Measurements from ENCODE around the gene FGD4. TPM values are rescaled to one million over a fixed set of nuclear protein-coding genes. Genes with fewer than 3 reads are reported as not detected.
A peak's percentile ranks its signal among the peaks of the same experiment; 100 is the strongest.

The FGD4 gene
- total and polyA plus RNA-seq, 2 donors (not counting 3 experiments of a cell fraction or from before 2014, with no cell fraction given): 6.6 to 44.7 TPM

DNA sequence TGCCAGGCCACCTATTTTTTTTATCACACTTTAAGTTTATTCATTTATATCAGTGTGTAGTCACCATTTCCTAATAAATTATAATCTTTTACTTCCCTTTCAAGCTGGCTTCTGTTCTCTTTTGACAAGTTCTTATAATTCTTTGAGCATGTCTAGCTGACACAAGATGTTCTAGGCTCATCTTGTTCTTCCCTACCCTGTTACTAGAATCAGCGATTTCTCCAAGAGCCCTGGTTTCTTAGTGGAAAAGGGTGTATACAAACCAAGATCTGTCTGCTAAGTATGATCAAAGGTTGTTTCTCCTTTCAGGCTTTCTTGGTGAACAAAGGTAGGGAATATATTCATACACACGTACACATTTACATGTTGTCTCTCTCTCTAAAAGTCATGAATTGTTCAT, 51.0 kb downstream of the FGD4 start:
- H2AFZ ChIP-seq (ENCODE audit: low read depth, low read length): no peak overlapping the region
- no TSS peak for BruUV-seq (replicated peaks)
- DNase-seq (ENCODE audit: low read depth, low spot score): no peak
- H3K4me3 ChIP-seq (replicated peaks in 1 of 3; ENCODE audit: insufficient read depth in 1 of 3, low read depth in 1 of 3, low read length in 3 of 3): no peak overlapping the region
- intact Hi-C loops (cut with micrococcal nuclease) (loop anchor here (10.0 kb wide), 1 partner anchor 796 kb away; the partner anchor contains the start of gene ETFBKMT), dilution Hi-C loops (cut with MboI; ENCODE audit: extremely low pct_ligation_motif_present, low sequenced_read_pairs) (no loop called here)
- ChIA-PET CTCF (no interaction called here), POLR2A (no interaction called here)
- no peaks in the 10 kb centered on the region for H4K20me1 ChIP-seq (replicated peaks; ENCODE audit: control insufficient read depth, extremely low read depth, insufficient read depth, low read length)
- peaks cover 14% of the 10 kb centered on the region for H3K79me2 ChIP-seq (ENCODE audit: control insufficient read depth, insufficient read depth, low read length)
- H3K27me3 ChIP-seq (ENCODE audit: control insufficient read depth in 2 of 2, insufficient read depth in 2 of 2, low read length in 2 of 2): no peaks in the 10 kb centered on the region
- H3K9me3 ChIP-seq (replicated peaks; ENCODE audit: control insufficient read depth, insufficient read depth, low read length): no peaks in the 10 kb centered on the region
- H3K9me1 ChIP-seq (replicated peaks; ENCODE audit: control insufficient read depth, extremely low read depth, insufficient read depth, low read length): no peaks in the 10 kb centered on the region
- H3K27ac ChIP-seq (ENCODE audit: insufficient read depth, low read depth, low read length): peak overlapping the region; percentile 26
- TF ChIP-seq EZH2 (IDR thresholded peaks at IDR 0.05; ENCODE audit: borderline replicate concordance, low read depth, low read length, severe bottlenecking): no peak
- peak overlapping the region; percentile 5 for H3K9ac ChIP-seq (replicated peaks; ENCODE audit: extremely low read depth, insufficient read depth, low read length)
- H3K4me1 ChIP-seq (ENCODE audit: control insufficient read depth, extremely low read depth, insufficient read depth, low read length): peaks cover 75% of the 10 kb centered on the region
- H3K36me3 ChIP-seq (ENCODE audit: control insufficient read depth in 2 of 2, extremely low read depth in 1 of 2, insufficient read depth in 2 of 2, low read length in 2 of 2): no peaks in the 10 kb centered on the region
- no peak for FAIRE-seq
- no peak overlapping the region for H3K4me2 ChIP-seq (ENCODE audit: insufficient read depth, low read length)

DNA sequence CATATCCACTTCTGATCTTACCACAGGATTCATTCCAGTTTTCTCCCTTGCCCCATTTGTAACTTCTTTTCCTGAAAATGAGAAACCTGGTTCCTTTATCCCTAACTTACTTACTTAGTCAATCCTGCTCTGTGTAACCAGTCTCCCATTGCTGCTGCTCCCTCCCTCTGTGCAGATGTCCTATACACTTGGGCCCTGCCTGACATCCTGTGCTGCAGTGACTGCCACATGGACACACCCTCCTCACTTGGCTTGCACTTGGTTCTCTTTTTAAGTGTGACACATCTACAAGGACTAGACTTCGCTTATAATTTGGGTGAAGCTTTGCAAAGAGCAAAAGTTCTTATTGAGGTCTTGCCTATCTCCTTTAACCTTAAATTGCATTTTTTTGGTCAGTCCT, 51.4 kb downstream of the FGD4 start:
- Histone ChIP-seq H3K4me3 (replicated peaks in 1 of 3; ENCODE audit: insufficient read depth in 1 of 3, low read depth in 1 of 3, low read length in 3 of 3) (no peak overlapping the region), H3K79me2 (ENCODE audit: control insufficient read depth, insufficient read depth, low read length) (peaks cover 12% of the 10 kb centered on the region), H4K20me1 (replicated peaks; ENCODE audit: control insufficient read depth, extremely low read depth, insufficient read depth, low read length) (no peaks in the 10 kb centered on the region), H2AFZ (ENCODE audit: low read depth, low read length) (peak overlapping the region; percentile 15), H3K27ac (ENCODE audit: insufficient read depth, low read depth, low read length) (peak overlapping the region; percentile 26), H3K4me2 (ENCODE audit: insufficient read depth, low read length) (no peak overlapping the region), H3K9me1 (replicated peaks; ENCODE audit: control insufficient read depth, extremely low read depth, insufficient read depth, low read length) (no peaks in the 10 kb centered on the region), H3K36me3 (ENCODE audit: control insufficient read depth in 2 of 2, extremely low read depth in 1 of 2, insufficient read depth in 2 of 2, low read length in 2 of 2) (no peaks in the 10 kb centered on the region), H3K9ac (replicated peaks; ENCODE audit: extremely low read depth, insufficient read depth, low read length) (peak overlapping the region; percentile 5), H3K27me3 (ENCODE audit: control insufficient read depth in 2 of 2, insufficient read depth in 2 of 2, low read length in 2 of 2) (no peaks in the 10 kb centered on the region), H3K9me3 (replicated peaks; ENCODE audit: control insufficient read depth, insufficient read depth, low read length) (no peaks in the 10 kb centered on the region), H3K4me1 (ENCODE audit: control insufficient read depth, extremely low read depth, insufficient read depth, low read length) (peaks cover 72% of the 10 kb centered on the region)
- TF ChIP-seq MYC (IDR thresholded peaks at IDR 0.05; ENCODE audit: low read depth, low read length): no peak
- TF ChIP-seq FOS (IDR thresholded peaks at IDR 0.05; ENCODE audit: borderline replicate concordance, insufficient read depth, low read length): no peak
- TF ChIP-seq, protein P1, sequence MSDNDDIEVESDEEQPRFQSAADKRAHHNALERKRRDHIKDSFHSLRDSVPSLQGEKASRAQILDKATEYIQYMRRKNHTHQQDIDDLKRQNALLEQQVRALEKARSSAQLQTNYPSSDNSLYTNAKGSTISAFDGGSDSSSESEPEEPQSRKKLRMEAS (IDR thresholded peaks at IDR 0.05; ENCODE audit: insufficient read depth, insufficient read length): no peak
- TF ChIP-seq JUN (IDR thresholded peaks at IDR 0.05; ENCODE audit: borderline replicate concordance, insufficient read depth, insufficient read length, low read depth): no peak
- no peak for TF ChIP-seq EZH2 (IDR thresholded peaks at IDR 0.05; ENCODE audit: borderline replicate concordance, low read depth, low read length, severe bottlenecking)
- TF ChIP-seq POLR2AphosphoS5 (IDR thresholded peaks at IDR 0.05; ENCODE audit: insufficient read depth, low read depth, low read length): no peak
- TF ChIP-seq, protein P2, sequence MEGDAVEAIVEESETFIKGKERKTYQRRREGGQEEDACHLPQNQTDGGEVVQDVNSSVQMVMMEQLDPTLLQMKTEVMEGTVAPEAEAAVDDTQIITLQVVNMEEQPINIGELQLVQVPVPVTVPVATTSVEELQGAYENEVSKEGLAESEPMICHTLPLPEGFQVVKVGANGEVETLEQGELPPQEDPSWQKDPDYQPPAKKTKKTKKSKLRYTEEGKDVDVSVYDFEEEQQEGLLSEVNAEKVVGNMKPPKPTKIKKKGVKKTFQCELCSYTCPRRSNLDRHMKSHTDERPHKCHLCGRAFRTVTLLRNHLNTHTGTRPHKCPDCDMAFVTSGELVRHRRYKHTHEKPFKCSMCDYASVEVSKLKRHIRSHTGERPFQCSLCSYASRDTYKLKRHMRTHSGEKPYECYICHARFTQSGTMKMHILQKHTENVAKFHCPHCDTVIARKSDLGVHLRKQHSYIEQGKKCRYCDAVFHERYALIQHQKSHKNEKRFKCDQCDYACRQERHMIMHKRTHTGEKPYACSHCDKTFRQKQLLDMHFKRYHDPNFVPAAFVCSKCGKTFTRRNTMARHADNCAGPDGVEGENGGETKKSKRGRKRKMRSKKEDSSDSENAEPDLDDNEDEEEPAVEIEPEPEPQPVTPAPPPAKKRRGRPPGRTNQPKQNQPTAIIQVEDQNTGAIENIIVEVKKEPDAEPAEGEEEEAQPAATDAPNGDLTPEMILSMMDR (IDR thresholded peaks at IDR 0.05; ENCODE audit: extremely low read depth in 1 of 2, insufficient read depth in 1 of 2, low read depth in 1 of 2, low read length in 2 of 2): no peak
- TF ChIP-seq GATA2 (IDR thresholded peaks at IDR 0.05; ENCODE audit: insufficient read depth, insufficient read length, low read depth, low read length): no peak
- no peak for TF ChIP-seq POLR2A (IDR thresholded peaks at IDR 0.05; ENCODE audit: low read depth, low read length)
- intact Hi-C loops (cut with micrococcal nuclease): loop anchor here (10.0 kb wide), 1 partner anchor 796 kb away; the partner anchor contains the start of gene ETFBKMT
- no peak for FAIRE-seq
- dilution Hi-C loops (cut with MboI; ENCODE audit: extremely low pct_ligation_motif_present, low sequenced_read_pairs): no loop called here
- POLR2A ChIA-PET: no interaction called here
- CTCF ChIA-PET: interaction anchor here (0.8 to 1.5 kb wide), 2 partner anchors 11 to 206 kb away, joined by 3 to 6 read pairs; no protein-coding TSS in a partner anchor
- DNase-seq (ENCODE audit: low read depth, low spot score): peak; percentile 32
- BruUV-seq (replicated peaks): no TSS peak

Measured in endothelial cell of umbilical vein (primary cell).